ENCODE data around the gene SORBS1.
A peak's percentile ranks its signal among the peaks of the same experiment; 100 is the strongest.

SORBS1 gene

GRCh38 chr10:95437669-95438068, 123.5 kb downstream of the SORBS1 start:
- no peaks in the 10 kb centered on the region for H3K27me3 ChIP-seq
- no peaks in the 10 kb centered on the region for H3K9me3 ChIP-seq
- no peak for TF ChIP-seq CTCF (IDR thresholded peaks at IDR 0.05)
- peaks cover 53 to 70% (median 68%) of the 10 kb centered on the region in 3 donors for H3K36me3 ChIP-seq
- H3K27ac ChIP-seq = peak overlapping the region; percentile 80 to 91
- no peak for DNase-seq
- peaks cover 0 to 100% (median 79%) of the 10 kb centered on the region in 4 donors for H3K4me1 ChIP-seq
- H3K4me3 ChIP-seq = no peak overlapping the region
- intact Hi-C loops (cut with DNase I; ENCODE audit: low total_unique reads) = loop anchor here (5.0 kb wide), 1 partner anchor 115 kb away; no protein-coding TSS in a partner anchor

- Histone ChIP-seq H3K27ac (peak overlapping the region; percentile 80 to 91), H3K27me3 (no peaks in the 10 kb centered on the region), H3K4me1 (peaks cover 0 to 100% (median 83%) of the 10 kb centered on the region in 4 donors), H3K9me3 (no peaks in the 10 kb centered on the region), H3K4me3 (no peak overlapping the region), H3K36me3 (peaks cover 69 to 84% (median 70%) of the 10 kb centered on the region in 3 donors)
- intact Hi-C loops (cut with DNase I; ENCODE audit: low total_unique reads) = loop anchor here (5.0 kb wide), 1 partner anchor 117 kb away; no protein-coding TSS in a partner anchor
- no peak for TF ChIP-seq CTCF (IDR thresholded peaks at IDR 0.05)
- DNase-seq = no peak
These were observed 125.5 kb downstream of the SORBS1 start for GRCh38 chr10:95435548-95436279.

GRCh38 chr10:95434583-95434982, 126.6 kb downstream of the SORBS1 start:
- no peak overlapping the region for H3K4me3 ChIP-seq
- no peak for DNase-seq
- H3K4me1 ChIP-seq = peaks cover 0 to 98% (median 84%) of the 10 kb centered on the region in 4 donors
- H3K27ac ChIP-seq = peak overlapping the region; percentile 80 to 91
- H3K27me3 ChIP-seq = no peaks in the 10 kb centered on the region
- peaks cover 70 to 86% (median 80%) of the 10 kb centered on the region in 3 donors for H3K36me3 ChIP-seq
- intact Hi-C loops (cut with DNase I; ENCODE audit: low total_unique reads) = no loop called here
- TF ChIP-seq CTCF (IDR thresholded peaks at IDR 0.05) = no peak
- no peaks in the 10 kb centered on the region for H3K9me3 ChIP-seq

GRCh38 chr10:95431900-95432342, 129.2 kb downstream of the SORBS1 start:
- no peak for DNase-seq
- Histone ChIP-seq H3K27me3 (no peaks in the 10 kb centered on the region), H3K36me3 (peaks cover 71 to 91% (median 79%) of the 10 kb centered on the region in 3 donors), H3K4me1 (peaks cover 0 to 97% (median 79%) of the 10 kb centered on the region in 4 donors), H3K4me3 (no peak overlapping the region), H3K9me3 (no peaks in the 10 kb centered on the region), H3K27ac (peak overlapping the region; percentile 80 to 91)
- intact Hi-C loops (cut with DNase I; ENCODE audit: low total_unique reads) = no loop called here
- TF ChIP-seq CTCF (IDR thresholded peaks at IDR 0.05) = no peak

- DNase-seq = no peak
- H3K9me3 ChIP-seq = no peaks in the 10 kb centered on the region
- H3K4me3 ChIP-seq = no peak overlapping the region
- intact Hi-C loops (cut with DNase I; ENCODE audit: low total_unique reads) = loop anchor here (1.0 kb wide), 1 partner anchor 171 kb away; no protein-coding TSS in a partner anchor
- peak overlapping the region; percentile 80 to 91 for H3K27ac ChIP-seq
- H3K4me1 ChIP-seq = peaks cover 0 to 97% (median 78%) of the 10 kb centered on the region in 4 donors
- peaks cover 67 to 88% (median 77%) of the 10 kb centered on the region in 3 donors for H3K36me3 ChIP-seq
- no peaks in the 10 kb centered on the region for H3K27me3 ChIP-seq
- peak; percentile 90 to 94 for TF ChIP-seq CTCF (IDR thresholded peaks at IDR 0.05)
These were observed 130.8 kb downstream of the SORBS1 start for GRCh38 chr10:95430231-95430951.
